ENCODE results near the gene LAMTOR3.

LAMTOR3 gene

DNA sequence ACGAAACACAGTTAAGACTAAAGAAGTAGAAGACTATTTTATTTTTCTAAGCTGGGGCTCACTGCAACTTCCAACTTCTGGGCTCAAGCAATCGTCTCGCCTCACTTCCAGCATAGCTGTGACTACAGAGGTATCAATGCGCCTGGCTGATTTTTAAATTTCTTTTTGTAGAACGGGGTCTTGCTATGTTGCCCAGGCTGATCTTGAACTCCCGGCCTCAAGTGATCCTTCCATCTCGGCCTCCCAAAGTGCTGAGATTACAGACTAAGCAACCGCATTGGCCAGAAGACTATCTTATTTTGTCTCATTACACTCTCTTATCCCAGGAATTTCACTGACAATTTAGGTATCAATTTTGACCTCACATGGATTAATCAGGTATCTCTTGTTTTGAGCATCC is 1.2 kb downstream of the LAMTOR3 start:
- no peak overlapping the region for H3K27ac ChIP-seq (ENCODE audit: insufficient read depth, low read depth, low read length, poor library complexity, severe bottlenecking)
- no peaks in the 10 kb centered on the region for H3K9me3 ChIP-seq (ENCODE audit: control insufficient read depth, low read length)
- WGBS, 2 experiments, result 95% methylated on average over 8 of the region's 8 CpGs
- no peaks in the 10 kb centered on the region for H3K36me3 ChIP-seq (ENCODE audit: control insufficient read depth, insufficient read depth, low read length)
- H3K4me3 ChIP-seq (ENCODE audit: insufficient read depth, low read depth, low read length), result peak overlapping the region; percentile 85
- H3K27me3 ChIP-seq (ENCODE audit: control insufficient read depth, insufficient read depth, low read length, poor library complexity, severe bottlenecking), result no peaks in the 10 kb centered on the region
- peaks cover 6% of the 10 kb centered on the region for H3K4me1 ChIP-seq (ENCODE audit: control insufficient read depth, insufficient read depth, low read length)

DNA sequence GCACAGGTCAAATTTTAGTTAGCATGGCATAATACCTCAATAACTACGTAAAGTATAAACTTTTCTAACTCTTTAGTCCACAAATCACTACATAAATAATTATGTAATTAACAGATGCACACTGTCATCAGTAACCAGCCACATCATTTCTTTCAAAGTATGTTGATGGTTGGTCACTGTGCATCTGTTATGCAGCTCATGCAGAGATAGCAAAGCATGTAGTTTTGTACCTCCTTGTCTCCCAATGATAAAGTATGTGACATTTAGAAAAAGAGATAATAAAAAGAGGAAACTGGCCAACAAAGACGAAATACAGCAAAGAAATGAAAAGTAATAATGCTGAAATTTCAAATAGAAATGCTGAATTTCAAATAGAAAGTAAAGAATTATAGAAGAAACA is 2.9 kb downstream of the LAMTOR3 start:
- WGBS, 2 experiments, result 88 to 99% methylated on average over 2 of the region's 2 CpGs
- H3K4me3 ChIP-seq (ENCODE audit: insufficient read depth, low read depth, low read length), result no peak overlapping the region
- no peak overlapping the region for H3K27ac ChIP-seq (ENCODE audit: insufficient read depth, low read depth, low read length, poor library complexity, severe bottlenecking)
- H3K4me1 ChIP-seq (ENCODE audit: control insufficient read depth, insufficient read depth, low read length), result peaks cover 6% of the 10 kb centered on the region
- no peaks in the 10 kb centered on the region for H3K9me3 ChIP-seq (ENCODE audit: control insufficient read depth, low read length)
- no peaks in the 10 kb centered on the region for H3K36me3 ChIP-seq (ENCODE audit: control insufficient read depth, insufficient read depth, low read length)
- H3K27me3 ChIP-seq (ENCODE audit: control insufficient read depth, insufficient read depth, low read length, poor library complexity, severe bottlenecking), result no peaks in the 10 kb centered on the region

DNA sequence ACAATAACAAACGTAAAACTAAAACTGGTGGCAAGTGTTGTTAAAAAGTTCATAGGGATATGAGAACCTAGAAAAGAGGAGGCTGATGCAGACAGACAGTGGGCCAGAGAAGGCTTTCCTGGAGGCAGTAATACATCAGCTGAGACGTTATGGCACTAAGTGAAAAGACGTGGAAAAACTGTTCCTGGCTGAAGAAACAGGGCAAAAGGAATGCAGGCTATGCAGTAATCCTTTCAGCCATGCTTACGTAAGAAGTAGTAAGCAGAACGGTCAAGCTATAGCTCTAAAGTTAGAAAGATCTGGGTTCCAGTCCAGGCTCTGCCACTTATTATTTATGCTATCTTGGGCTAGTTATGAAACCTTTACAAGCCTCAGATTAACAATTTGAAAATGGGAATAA is 6.4 kb downstream of the LAMTOR3 start:
- no peaks in the 10 kb centered on the region for H3K4me1 ChIP-seq (ENCODE audit: control insufficient read depth, insufficient read depth, low read length)
- 78 to 85% methylated on average over 5 of the region's 5 CpGs for WGBS, 2 experiments
- no peak overlapping the region for H3K4me3 ChIP-seq (ENCODE audit: insufficient read depth, low read depth, low read length)
- H3K27ac ChIP-seq (ENCODE audit: insufficient read depth, low read depth, low read length, poor library complexity, severe bottlenecking), result no peak overlapping the region
- H3K9me3 ChIP-seq (ENCODE audit: control insufficient read depth, low read length), result no peaks in the 10 kb centered on the region
- H3K27me3 ChIP-seq (ENCODE audit: control insufficient read depth, insufficient read depth, low read length, poor library complexity, severe bottlenecking), result no peaks in the 10 kb centered on the region
- no peaks in the 10 kb centered on the region for H3K36me3 ChIP-seq (ENCODE audit: control insufficient read depth, insufficient read depth, low read length)

DNA sequence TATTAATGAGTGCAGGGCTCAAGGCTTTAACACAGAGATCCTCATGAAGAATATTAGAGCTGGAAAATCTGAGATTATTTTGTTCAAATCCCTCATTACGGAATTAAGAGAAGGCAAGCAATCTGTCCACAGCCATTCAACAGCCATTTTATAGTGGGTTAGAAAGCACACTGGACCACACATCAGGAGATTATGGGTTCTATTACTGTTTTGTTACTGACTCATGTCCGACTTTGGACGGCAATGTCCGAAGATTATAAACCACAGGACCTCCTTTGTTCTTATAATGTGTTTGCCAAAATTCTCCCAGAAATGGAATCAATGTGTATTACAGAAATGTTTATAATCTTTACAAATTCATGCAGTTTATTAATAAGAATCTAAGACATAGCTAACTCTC is 8.1 kb downstream of the LAMTOR3 start:
- H3K4me1 ChIP-seq (ENCODE audit: control insufficient read depth, insufficient read depth, low read length), result no peaks in the 10 kb centered on the region
- H3K27me3 ChIP-seq (ENCODE audit: control insufficient read depth, insufficient read depth, low read length, poor library complexity, severe bottlenecking), result no peaks in the 10 kb centered on the region
- H3K4me3 ChIP-seq (ENCODE audit: insufficient read depth, low read depth, low read length), result no peak overlapping the region
- H3K36me3 ChIP-seq (ENCODE audit: control insufficient read depth, insufficient read depth, low read length), result no peaks in the 10 kb centered on the region
- no peaks in the 10 kb centered on the region for H3K9me3 ChIP-seq (ENCODE audit: control insufficient read depth, low read length)
- no peak overlapping the region for H3K27ac ChIP-seq (ENCODE audit: insufficient read depth, low read depth, low read length, poor library complexity, severe bottlenecking)
- 70 to 98% methylated on average over 1 to 4 of the region's 4 CpGs for WGBS, 2 experiments

DNA sequence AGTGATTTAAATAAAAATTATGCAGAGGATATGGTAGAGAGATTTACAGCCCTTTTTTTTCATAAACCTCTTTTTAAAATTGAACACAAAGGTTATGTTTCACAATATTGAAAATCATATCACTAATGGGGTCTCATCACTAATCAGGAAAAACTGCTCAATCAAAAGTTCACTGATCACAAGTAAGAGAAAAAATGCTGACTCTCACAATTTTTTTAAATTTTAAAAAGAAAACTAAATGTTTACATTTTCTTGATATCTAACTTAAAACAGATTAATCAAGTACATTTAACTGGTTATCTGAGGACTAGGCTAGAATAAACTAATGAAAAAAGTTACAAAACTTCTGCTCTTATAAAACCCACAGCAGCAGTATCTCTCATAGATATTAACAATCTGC is 8.5 kb downstream of the LAMTOR3 start:
- H3K4me1 ChIP-seq (ENCODE audit: control insufficient read depth, insufficient read depth, low read length), result no peaks in the 10 kb centered on the region
- no peaks in the 10 kb centered on the region for H3K27me3 ChIP-seq (ENCODE audit: control insufficient read depth, insufficient read depth, low read length, poor library complexity, severe bottlenecking)
- H3K4me3 ChIP-seq (ENCODE audit: insufficient read depth, low read depth, low read length), result no peak overlapping the region
- H3K27ac ChIP-seq (ENCODE audit: insufficient read depth, low read depth, low read length, poor library complexity, severe bottlenecking), result no peak overlapping the region
- no peaks in the 10 kb centered on the region for H3K9me3 ChIP-seq (ENCODE audit: control insufficient read depth, low read length)
- H3K36me3 ChIP-seq (ENCODE audit: control insufficient read depth, insufficient read depth, low read length), result peaks cover 1% of the 10 kb centered on the region

DNA sequence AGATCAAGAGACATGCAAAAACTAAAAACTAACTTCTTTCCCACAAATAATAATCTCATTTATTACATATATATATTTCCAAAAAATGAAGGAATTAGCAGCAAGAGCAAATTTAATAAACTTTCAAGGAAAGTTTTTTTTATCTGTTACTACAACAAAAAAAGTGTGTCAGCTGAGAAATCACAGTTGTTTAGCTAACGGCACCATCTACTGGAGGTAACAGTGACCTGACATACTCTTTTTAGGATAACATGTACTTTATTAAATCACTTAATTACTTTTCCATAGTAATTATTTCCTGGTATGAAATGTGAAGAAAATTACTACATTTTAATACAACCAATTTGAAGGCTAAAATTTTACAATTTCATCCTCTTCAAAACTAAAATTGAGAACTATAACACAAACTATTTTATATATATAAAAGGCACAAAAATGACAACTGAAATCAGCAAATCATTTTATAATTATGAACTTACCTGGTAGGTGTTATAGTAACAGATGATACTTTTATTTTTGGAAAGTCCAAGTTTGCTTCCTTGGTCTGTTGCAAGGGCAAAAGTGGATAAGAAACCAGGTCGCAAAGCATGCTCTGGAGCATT is 9.1 kb downstream of the LAMTOR3 start:
- Histone ChIP-seq H3K27ac (ENCODE audit: insufficient read depth, low read depth, low read length, poor library complexity, severe bottlenecking) (no peak overlapping the region), H3K4me1 (ENCODE audit: control insufficient read depth, insufficient read depth, low read length) (no peaks in the 10 kb centered on the region), H3K27me3 (ENCODE audit: control insufficient read depth, insufficient read depth, low read length, poor library complexity, severe bottlenecking) (no peaks in the 10 kb centered on the region), H3K4me3 (ENCODE audit: insufficient read depth, low read depth, low read length) (no peak overlapping the region), H3K9me3 (ENCODE audit: control insufficient read depth, low read length) (no peaks in the 10 kb centered on the region), H3K36me3 (ENCODE audit: control insufficient read depth, insufficient read depth, low read length) (peaks cover 5% of the 10 kb centered on the region)
- WGBS, 2 experiments, result 93 to 100% methylated on average over 1 to 2 of the region's 2 CpGs

DNA sequence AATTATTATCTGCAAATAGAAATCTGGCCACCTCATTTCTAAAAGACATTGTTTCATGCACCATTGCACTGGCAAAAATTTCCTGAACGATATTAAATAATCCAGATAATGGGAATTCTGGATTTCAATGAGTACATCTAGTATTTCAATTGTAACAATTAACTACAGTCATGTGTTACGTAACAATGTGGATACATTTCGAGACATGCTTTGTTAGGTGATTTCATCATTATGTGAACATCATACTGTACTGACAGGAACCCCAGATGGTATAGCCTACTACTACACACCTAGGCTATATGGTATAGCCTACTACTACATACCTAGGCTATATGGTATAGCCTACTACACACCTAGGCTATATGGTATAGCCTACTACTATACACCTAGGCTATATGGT is 14.8 kb downstream of the LAMTOR3 start:
- Histone ChIP-seq H3K36me3 (ENCODE audit: control insufficient read depth, insufficient read depth, low read length) (peaks cover 5% of the 10 kb centered on the region), H3K27me3 (ENCODE audit: control insufficient read depth, insufficient read depth, low read length, poor library complexity, severe bottlenecking) (no peaks in the 10 kb centered on the region), H3K27ac (ENCODE audit: insufficient read depth, low read depth, low read length, poor library complexity, severe bottlenecking) (no peak overlapping the region), H3K4me1 (ENCODE audit: control insufficient read depth, insufficient read depth, low read length) (no peaks in the 10 kb centered on the region), H3K4me3 (ENCODE audit: insufficient read depth, low read depth, low read length) (no peak overlapping the region), H3K9me3 (ENCODE audit: control insufficient read depth, low read length) (no peaks in the 10 kb centered on the region)
- WGBS, 2 experiments, result 94 to 100% methylated on average over 1 to 3 of the region's 3 CpGs

DNA sequence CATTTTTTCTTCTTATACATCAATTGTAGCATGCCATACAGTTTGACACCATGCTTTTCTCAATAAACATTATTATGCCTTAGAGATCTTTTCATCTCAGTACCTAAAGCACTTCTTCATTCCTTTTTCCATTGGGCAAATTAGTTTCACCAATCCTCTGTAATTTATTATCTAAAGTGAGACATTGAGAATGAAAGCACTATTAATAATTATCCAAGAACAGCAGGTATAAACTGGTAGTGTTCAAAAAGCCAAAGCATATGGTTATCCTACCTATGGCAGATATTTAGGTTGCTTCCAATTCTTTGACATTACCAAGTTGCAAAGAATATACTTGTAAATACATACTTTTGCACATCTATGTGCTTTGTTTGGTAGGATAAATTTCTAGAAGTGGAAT is 15.6 kb downstream of the LAMTOR3 start:
- no peak overlapping the region for H3K27ac ChIP-seq (ENCODE audit: insufficient read depth, low read depth, low read length, poor library complexity, severe bottlenecking)
- no peaks in the 10 kb centered on the region for H3K4me1 ChIP-seq (ENCODE audit: control insufficient read depth, insufficient read depth, low read length)
- H3K36me3 ChIP-seq (ENCODE audit: control insufficient read depth, insufficient read depth, low read length), result peaks cover 5% of the 10 kb centered on the region
- no peak overlapping the region for H3K4me3 ChIP-seq (ENCODE audit: insufficient read depth, low read depth, low read length)
- no peaks in the 10 kb centered on the region for H3K27me3 ChIP-seq (ENCODE audit: control insufficient read depth, insufficient read depth, low read length, poor library complexity, severe bottlenecking)
- H3K9me3 ChIP-seq (ENCODE audit: control insufficient read depth, low read length), result no peaks in the 10 kb centered on the region

DNA sequence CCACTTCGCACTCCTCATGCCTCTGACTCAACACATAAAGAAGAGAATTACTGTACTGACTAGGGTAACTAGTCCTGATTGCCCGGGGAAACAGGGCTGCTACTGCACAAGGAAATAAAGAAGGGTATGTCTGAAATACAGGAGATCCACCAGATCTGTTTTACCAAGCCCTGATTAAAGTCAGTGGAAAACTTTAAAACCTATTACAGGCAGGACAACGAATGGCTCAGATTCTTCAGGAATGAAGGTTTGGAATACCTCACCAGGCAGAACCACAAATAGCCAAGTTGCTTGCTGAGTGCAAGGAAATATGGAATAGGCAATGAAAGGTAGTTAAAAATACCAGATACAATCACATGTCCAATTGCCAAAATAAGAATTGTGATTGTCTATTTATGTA is 17.3 kb downstream of the LAMTOR3 start:
- H3K36me3 ChIP-seq (ENCODE audit: control insufficient read depth, insufficient read depth, low read length), result peaks cover 5% of the 10 kb centered on the region
- no peaks in the 10 kb centered on the region for H3K27me3 ChIP-seq (ENCODE audit: control insufficient read depth, insufficient read depth, low read length, poor library complexity, severe bottlenecking)
- no peak overlapping the region for H3K4me3 ChIP-seq (ENCODE audit: insufficient read depth, low read depth, low read length)
- H3K27ac ChIP-seq (ENCODE audit: insufficient read depth, low read depth, low read length, poor library complexity, severe bottlenecking), result no peak overlapping the region
- H3K9me3 ChIP-seq (ENCODE audit: control insufficient read depth, low read length), result no peaks in the 10 kb centered on the region
- WGBS, 2 experiments, result 92 to 95% methylated on average over 3 of the region's 3 CpGs
- no peaks in the 10 kb centered on the region for H3K4me1 ChIP-seq (ENCODE audit: control insufficient read depth, insufficient read depth, low read length)

DNA sequence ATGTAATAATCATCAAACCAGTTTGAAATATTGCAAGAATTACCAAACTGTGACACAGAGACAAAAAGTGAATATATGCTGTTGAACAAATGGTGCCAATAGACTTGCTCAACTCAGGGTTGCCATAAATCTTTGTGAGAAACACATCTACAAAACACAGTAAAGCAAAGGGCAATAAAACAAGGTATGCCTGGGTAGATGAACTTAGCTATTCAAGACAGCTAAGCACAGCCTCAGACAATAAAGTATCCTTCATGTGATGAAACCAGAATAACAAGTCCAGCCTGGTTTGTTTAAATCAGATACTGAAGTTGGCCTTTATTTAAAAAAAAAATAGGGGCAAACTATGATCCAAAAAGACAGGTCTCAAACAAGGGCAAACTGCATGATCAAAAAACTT is 19.2 kb downstream of the LAMTOR3 start:
- no peaks in the 10 kb centered on the region for H3K9me3 ChIP-seq (ENCODE audit: control insufficient read depth, low read length)
- H3K4me3 ChIP-seq (ENCODE audit: insufficient read depth, low read depth, low read length), result no peak overlapping the region
- no peaks in the 10 kb centered on the region for H3K27me3 ChIP-seq (ENCODE audit: control insufficient read depth, insufficient read depth, low read length, poor library complexity, severe bottlenecking)
- no peaks in the 10 kb centered on the region for H3K36me3 ChIP-seq (ENCODE audit: control insufficient read depth, insufficient read depth, low read length)
- no peak overlapping the region for H3K27ac ChIP-seq (ENCODE audit: insufficient read depth, low read depth, low read length, poor library complexity, severe bottlenecking)
- H3K4me1 ChIP-seq (ENCODE audit: control insufficient read depth, insufficient read depth, low read length), result no peaks in the 10 kb centered on the region

DNA sequence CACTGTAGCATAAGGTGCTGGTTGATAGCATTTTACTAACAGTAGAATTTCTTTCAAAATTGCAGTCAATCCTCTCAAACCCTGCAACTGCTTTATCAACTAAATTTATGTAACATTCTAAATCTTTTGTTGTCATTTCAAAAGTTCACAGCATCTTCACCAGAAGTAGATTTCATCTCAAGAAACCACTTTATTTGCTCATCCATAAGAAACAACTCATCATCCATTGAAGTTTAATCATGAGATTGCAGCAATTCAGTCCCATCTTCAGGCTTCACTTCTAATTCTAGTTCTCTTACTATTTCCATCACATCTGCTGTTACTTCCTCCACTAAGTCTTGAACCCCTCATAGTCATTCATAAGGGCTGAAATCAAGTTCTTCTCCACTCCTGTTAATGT is 21.7 kb downstream of the LAMTOR3 start:
- no peaks in the 10 kb centered on the region for H3K36me3 ChIP-seq (ENCODE audit: control insufficient read depth, insufficient read depth, low read length)
- no peak overlapping the region for H3K4me3 ChIP-seq (ENCODE audit: insufficient read depth, low read depth, low read length)
- no peaks in the 10 kb centered on the region for H3K27me3 ChIP-seq (ENCODE audit: control insufficient read depth, insufficient read depth, low read length, poor library complexity, severe bottlenecking)
- no peaks in the 10 kb centered on the region for H3K9me3 ChIP-seq (ENCODE audit: control insufficient read depth, low read length)
- no peak overlapping the region for H3K27ac ChIP-seq (ENCODE audit: insufficient read depth, low read depth, low read length, poor library complexity, severe bottlenecking)
- H3K4me1 ChIP-seq (ENCODE audit: control insufficient read depth, insufficient read depth, low read length), result no peaks in the 10 kb centered on the region

Measured in ectodermal cell (in vitro differentiated cells).